NCI-H524 treated with DMSO at 0.1 percent for 48 hours (cell line): ENCODE results near the gene OGFOD1.
A peak's percentile ranks its signal among the peaks of the same experiment; 100 is the strongest.
"Not testable (repeated sequence)": the region's sequence is repeated elsewhere in the genome, so short reads cannot be mapped to it uniquely, and the experiment has no call there.

Experiments used
- DNase-seq: peaks from one replicate; lab custom pipeline; 2025; lab: John Stamatoyannopoulos, UW

The OGFOD1 gene

DNA sequence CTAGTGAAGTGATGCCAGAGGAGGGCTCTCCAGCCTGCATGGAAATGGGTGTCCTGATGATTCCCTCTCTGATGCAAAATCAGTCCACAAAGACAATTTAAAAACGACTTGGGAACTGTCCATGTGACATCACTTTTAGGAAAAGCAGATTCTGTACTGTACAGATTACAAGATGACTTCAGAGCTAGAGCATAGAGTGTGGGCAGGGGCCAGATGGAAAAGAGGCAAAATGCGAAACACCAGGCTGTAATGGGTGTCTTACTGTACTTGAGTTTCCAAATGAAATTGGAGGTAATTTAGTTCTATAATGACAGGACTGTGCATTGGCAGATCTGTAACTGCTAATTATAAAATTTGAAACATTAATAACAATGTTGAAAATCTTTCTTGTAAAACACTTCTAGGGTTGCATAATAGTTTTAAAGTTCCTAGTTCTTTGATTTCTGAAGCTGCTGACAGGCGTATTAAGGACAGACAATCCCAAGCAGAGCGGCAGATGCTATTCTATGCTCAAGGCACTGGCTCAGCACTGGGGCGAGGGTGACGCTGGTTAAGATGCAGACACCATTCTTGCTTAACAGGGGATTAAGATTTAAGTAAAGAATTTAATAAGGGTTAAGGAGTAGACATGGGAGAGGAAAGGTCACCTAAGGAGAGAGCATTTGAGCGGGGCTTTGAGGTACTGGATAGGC lies 29.6 kb downstream of the OGFOD1 start:
- peak; percentile 97 for DNase-seq

- DNase-seq = peak; percentile 53
Measured at GRCh38 chr16:56481468-56482122, 30.2 kb downstream of the OGFOD1 start.

GRCh38 chr16:56482683-56483236 lies 31.4 kb downstream of the OGFOD1 start:
- no peak for DNase-seq

DNA sequence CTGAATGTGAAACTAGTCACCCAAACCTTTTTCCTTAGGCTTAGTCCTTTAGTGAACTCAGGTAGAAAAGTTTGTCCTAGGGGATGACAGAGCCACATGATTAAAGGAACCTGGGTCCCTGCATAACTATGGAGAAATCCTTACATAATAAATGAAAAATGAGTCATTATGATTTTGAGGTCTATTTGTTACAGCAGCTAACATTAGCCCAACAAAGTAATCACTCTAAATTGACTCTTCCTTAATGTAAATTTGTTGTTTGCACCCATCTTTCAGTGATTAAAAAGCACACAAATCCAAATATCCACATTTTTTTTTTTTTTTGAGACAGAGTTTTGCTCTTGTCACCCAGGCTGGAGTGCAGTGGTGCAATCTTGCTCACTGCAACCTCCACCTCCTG lies 32.0 kb downstream of the OGFOD1 start:
- no peak for DNase-seq

- no peak for DNase-seq
Measured at GRCh38 chr16:56488035-56488434, 36.7 kb downstream of the OGFOD1 start.

- not testable (repeated sequence) for DNase-seq
Measured at GRCh38 chr16:56488868-56489267, 37.5 kb downstream of the OGFOD1 start.

- DNase-seq = no peak
Measured at GRCh38 chr16:56491657-56492261, 40.4 kb downstream of the OGFOD1 start.

DNA sequence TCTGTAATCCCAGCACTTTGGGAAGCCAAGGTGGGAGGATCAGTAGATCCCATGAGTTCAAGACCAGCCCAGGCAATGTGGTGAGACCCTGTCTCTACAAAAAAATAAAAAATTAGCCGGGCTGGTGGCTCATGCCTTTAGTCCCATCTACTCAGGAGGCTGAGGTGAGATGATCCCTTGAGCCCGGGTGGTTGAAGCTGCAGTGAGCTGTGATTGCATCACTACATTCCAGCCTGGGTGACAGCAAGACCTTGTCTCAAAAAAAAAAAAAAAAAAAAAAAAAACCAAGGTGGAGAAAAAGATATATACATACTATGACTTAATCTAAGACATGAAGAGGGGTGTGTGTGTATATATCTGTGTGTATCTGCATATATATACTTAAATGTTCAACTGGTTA lies 41.8 kb downstream of the OGFOD1 start:
- DNase-seq = no peak

GRCh38 chr16:56493815-56494214 lies 42.5 kb downstream of the OGFOD1 start:
- DNase-seq = no peak

DNA sequence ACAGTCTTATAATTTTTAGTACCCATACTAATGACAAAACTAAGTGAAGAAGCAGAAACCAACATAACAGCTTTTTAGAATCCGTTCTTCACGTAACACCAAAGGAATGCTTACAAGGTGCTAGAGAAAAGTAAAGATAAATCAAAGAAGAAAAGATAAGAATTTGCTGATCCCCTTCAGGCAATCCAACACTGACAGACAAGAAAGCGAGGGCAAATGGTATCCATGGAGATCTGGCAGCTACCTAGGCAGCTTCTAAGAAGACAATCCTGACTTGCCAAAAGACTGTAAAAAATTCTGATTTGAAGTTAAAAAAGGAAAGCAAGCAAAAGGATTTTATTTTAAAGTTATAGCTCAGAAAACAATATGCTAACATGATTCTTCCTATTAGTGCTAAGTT lies 53.8 kb downstream of the OGFOD1 start:
- DNase-seq = no peak

DNA sequence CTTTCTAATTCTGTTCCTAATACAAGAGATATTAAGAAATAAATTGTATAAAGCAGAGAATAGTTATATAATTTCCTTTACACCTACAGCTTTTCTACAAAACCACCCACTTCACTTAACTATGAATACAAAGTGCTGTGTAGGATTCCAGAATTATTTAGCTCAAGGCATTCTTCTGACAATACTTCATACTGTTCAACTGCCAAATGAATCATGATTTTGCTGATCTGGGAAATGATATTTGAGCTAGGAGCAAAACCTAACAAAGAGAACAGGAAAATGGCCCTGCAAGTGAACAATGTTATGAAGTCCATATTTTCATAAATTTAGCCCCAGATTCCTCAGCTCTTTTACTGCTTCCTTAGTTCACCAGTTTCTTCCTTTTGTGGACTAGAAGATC lies 55.6 kb downstream of the OGFOD1 start:
- DNase-seq = no peak

DNA sequence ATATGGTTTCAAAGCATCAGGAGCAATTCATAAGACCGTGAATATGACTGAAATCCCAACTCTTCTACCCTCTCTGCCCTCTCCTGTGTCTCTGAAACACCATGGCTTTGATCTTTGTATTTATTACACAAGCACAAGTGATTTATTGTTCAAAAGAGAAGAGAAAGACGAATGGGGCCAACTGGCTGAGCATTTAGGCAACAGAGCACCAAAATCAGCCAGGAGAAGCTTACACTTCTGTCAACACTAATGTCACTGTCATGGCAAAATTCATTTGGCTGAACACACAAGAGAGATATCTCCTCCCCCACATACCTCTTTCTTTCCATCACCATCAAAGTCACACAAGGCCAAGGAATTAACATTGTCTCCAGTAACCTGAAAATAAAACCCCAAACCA lies 59.2 kb downstream of the OGFOD1 start:
- no peak for DNase-seq

GRCh38 chr16:56512025-56512424 lies 60.7 kb downstream of the OGFOD1 start:
- DNase-seq = no peak

DNA sequence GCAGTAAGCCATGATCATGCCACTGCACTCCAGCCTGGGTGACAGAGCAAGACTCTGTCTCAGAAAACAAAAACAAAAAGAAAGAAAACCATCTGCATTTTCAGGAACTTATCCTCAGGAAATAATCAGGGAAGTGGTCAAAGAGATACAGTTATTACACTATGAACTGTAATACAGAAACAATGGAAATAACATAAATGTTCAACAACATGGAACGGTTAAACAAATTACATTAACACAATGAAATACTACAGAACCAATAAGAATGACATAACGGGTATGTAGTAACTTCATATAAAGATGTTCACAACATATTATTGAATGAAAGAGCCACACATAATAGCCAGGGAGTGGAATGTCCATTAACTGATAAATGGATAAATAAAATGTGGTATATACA lies 61.7 kb downstream of the OGFOD1 start:
- DNase-seq = no peak

DNA sequence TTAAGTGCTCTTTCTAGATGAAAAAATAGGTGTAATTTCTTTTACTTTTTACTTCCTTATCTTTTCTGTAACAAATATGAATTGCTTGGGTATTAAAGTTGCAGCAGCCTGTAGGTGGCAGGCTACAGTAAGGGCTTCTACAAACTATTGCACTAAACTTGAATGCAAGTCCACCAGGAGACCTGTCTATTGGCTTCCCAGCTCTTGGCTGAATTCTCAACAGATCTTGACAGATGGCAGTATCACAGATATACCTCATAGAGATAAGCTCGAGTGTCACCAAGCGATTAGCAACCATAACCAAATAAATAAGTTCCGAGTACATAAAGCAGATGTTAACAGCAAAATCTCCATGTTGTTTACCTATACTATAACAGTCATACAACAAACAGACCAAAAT lies 62.6 kb downstream of the OGFOD1 start:
- DNase-seq = peak; percentile 85

DNA sequence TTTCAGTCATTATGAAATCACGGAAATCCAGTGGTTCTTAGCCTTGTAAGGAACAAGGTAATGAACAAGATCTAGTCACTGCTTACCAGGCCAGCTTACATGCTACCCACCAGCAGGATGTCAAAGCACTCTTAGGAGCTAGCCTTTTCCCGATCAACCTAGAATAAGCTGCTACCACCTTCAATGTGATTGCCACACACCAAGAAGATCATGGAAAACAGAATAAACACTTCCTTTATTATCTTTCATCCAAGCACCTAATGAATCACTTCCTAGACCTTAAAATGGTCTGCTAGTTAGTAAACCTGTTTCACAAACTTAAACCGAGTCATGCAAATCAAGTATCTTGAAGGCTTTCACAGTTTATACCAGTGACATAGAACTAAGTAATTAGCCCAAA lies 63.5 kb downstream of the OGFOD1 start:
- no peak for DNase-seq

DNA sequence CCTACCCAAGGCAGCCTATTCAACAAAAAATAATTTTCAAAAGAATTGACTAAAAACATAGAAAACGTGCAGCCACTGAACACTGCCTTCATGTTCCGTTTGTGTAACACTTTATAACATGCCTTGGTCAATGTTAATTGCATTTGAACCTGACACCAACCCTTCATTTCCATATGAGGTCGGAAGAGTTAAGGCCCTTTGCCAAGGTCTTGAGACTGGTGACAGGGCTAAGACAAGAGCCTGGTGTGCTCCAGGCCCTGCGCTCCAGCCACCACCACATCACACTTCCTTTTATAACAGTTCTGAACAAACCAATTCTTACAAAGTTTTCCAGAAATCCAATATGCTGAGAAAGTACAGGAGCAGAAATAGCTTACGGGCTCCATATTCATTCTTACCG lies 64.3 kb downstream of the OGFOD1 start:
- DNase-seq = no peak

DNA sequence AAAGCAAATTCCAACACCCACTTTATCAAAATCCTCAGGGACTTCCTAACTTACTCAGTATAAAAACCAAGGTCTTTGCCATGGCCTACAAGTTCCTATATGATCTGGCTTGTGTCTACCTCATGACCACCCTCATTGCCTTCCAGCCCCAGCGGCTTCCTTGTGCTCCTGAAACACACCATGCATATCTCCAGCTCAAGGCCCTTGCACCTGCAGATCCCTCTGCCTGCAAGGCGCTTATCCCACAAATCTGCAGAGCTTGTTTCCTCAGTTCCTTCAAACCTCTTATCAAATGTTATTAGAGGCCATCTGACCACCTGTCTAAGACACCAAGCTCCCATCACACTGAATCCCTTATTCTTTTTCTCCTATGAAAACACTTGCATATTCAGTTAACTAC lies 65.9 kb downstream of the OGFOD1 start:
- no peak for DNase-seq

GRCh38 chr16:56518425-56518824 lies 67.1 kb downstream of the OGFOD1 start:
- no peak for DNase-seq

- DNase-seq = peak; percentile 60
Measured at GRCh38 chr16:56519459-56520250, 68.3 kb downstream of the OGFOD1 start, which contains the start of gene BBS2. BBS2 (minus strand) TSS chr16:56520024; CDS start chr16:56519862, 162 bp downstream.

DNA sequence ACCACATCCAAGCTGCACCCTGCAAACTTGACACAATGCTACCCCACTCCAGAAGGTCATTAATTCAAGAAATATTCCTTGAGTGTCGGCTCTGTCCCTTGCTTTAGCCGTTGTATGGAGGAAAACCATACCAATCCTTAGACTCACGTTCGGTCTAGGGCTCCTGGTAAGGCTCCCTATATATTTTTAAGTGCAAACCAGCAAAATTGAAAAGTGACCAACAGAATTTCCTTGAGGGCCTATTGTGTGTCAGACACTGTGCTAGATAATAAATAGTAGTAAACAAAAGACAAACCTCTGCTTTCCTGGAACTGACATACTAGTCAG lies 68.9 kb downstream of the OGFOD1 start:
- DNase-seq = no peak

DNA sequence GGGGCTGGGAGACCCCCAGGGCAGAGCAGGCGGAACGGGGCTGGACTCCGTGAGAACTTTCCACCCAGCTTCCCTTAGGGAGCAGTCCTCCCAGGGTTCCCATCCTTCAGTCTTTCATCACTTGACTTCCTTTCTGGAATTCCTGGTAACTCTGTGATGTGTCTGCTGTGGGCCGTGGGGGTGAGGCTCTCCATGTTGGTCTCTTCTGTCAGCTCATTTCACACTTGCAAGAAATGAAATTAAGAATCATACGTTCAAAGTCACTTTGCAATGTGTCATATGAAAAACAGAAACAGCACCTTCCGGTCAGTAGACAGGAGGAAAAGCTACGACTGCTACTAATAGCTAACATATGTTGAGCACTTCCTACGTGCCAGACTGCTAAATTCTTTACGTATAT lies 73.9 kb downstream of the OGFOD1 start:
- DNase-seq = no peak
